GM18498 (cell line): ENCODE data around the gene TPPP.

ENCODE experiments used
- ATAC-seq: cut with Tn5 transposase; IDR thresholded peaks from one replicate; pipeline ENCODE4 v1.9.1; 2021; ENCODE audit warnings: mild to moderate bottlenecking, moderate library complexity; ENCODE audit not compliant: unreplicated experiment

Gene TPPP

GRCh38 chr5:647727-648126 is 45.4 kb downstream of the TPPP start:
- no peak for ATAC-seq

GRCh38 chr5:647311-647710 is 45.8 kb downstream of the TPPP start:
- no peak for ATAC-seq

- ATAC-seq, result no peak
Observed at GRCh38 chr5:646396-647201, 46.6 kb downstream of the TPPP start.

GRCh38 chr5:645421-645820 is 47.7 kb downstream of the TPPP start:
- ATAC-seq, result no peak

GRCh38 chr5:644971-645370 is 48.2 kb downstream of the TPPP start:
- no peak for ATAC-seq

- no peak for ATAC-seq
Observed at GRCh38 chr5:644509-644908, 48.6 kb downstream of the TPPP start.

GRCh38 chr5:643811-644271 is 49.3 kb downstream of the TPPP start:
- no peak for ATAC-seq

- no peak for ATAC-seq
Observed at GRCh38 chr5:643351-643801, 49.8 kb downstream of the TPPP start.

- ATAC-seq, result no peak
Observed at GRCh38 chr5:642481-642880, 50.7 kb downstream of the TPPP start.

- ATAC-seq, result no peak
Observed at GRCh38 chr5:641331-641765, 51.8 kb downstream of the TPPP start.

GRCh38 chr5:640461-641330 is 52.5 kb downstream of the TPPP start:
- ATAC-seq, result no peak

GRCh38 chr5:639584-640213 is 53.5 kb downstream of the TPPP start:
- no peak for ATAC-seq

- no peak for ATAC-seq
Observed at GRCh38 chr5:639253-639530, 54.0 kb downstream of the TPPP start.

- no peak for ATAC-seq
Observed at GRCh38 chr5:638501-639252, 54.5 kb downstream of the TPPP start.

- no peak for ATAC-seq
Observed at GRCh38 chr5:637581-638450, 55.3 kb downstream of the TPPP start.

GRCh38 chr5:636951-637350 is 56.2 kb downstream of the TPPP start:
- no peak for ATAC-seq

GRCh38 chr5:635306-636055 is 57.7 kb downstream of the TPPP start:
- ATAC-seq, result no peak

- ATAC-seq, result no peak
Observed at GRCh38 chr5:634191-634590, 59.0 kb downstream of the TPPP start.

- ATAC-seq, result no peak
Observed at GRCh38 chr5:633501-633955, 59.6 kb downstream of the TPPP start.
